NCI-H1417 treated with DMSO at 0.1 percent for 48 hours (cell line): ENCODE results near the gene GJD4.

Experiments used
- DNase-seq: peaks from one replicate; lab custom pipeline; 2025; lab: John Stamatoyannopoulos, UW

The GJD4 gene

GRCh38 chr10:35657621-35658020 lies 52.5 kb downstream of the GJD4 start:
- DNase-seq, result no peak
